DND-41 (cell line): ENCODE data around the gene PHF20.
"Not testable (repeated sequence)": the region's sequence is repeated elsewhere in the genome, so short reads cannot be mapped to it uniquely, and the experiment has no call there.

Experiments
- ATAC-seq: fragments of 200-7000 bp; cut with Tn5 transposase; 3 replicates; pipeline ENCODE4 v1.9.1; 2021; ENCODE audit warnings: low read depth; ENCODE audit not compliant: insufficient read depth
- DNase-seq: peaks from one replicate; pipeline ENCODE4 v3.0.0-alpha.2; 2020
- H2AFZ ChIP-seq: 2 replicates; pipeline ENCODE4 v1.6.0; 2012; ENCODE audit warnings: low read depth, low read length
- H3K27ac ChIP-seq: 2 replicates; pipeline ENCODE4 v1.5.1; 2012; ENCODE audit warnings: low read length, inconsistent platforms
- H3K27me3 ChIP-seq: fragments of 200-600 bp; sonication (generic); 2 replicates; pipeline ENCODE4 v1.6.0; 2012; ENCODE audit warnings: low read length, mild to moderate bottlenecking, inconsistent platforms; ENCODE audit not compliant: insufficient read depth, poor library complexity
- H3K36me3 ChIP-seq: 2 replicates; pipeline ENCODE4 v1.5.1; 2012; ENCODE audit warnings: low read length, inconsistent platforms; ENCODE audit not compliant: insufficient read depth
- H3K4me1 ChIP-seq: 2 replicates; pipeline ENCODE4 v1.5.1; 2012; ENCODE audit warnings: mild to moderate bottlenecking, low read length; ENCODE audit not compliant: insufficient read depth
- H3K4me2 ChIP-seq: 2 replicates; pipeline ENCODE4 v1.6.0; 2012; ENCODE audit warnings: mild to moderate bottlenecking, moderate library complexity, low read length, inconsistent platforms; ENCODE audit not compliant: insufficient read depth
- H3K4me3 ChIP-seq, 2 experiments: fragments of 200-600 bp in 1 of 2; shearing (Covaris generic) in 1 of 2; 2 replicates each; pipeline ENCODE4 v1.5.1; 2012 to 2016; ENCODE audit warnings: inconsistent platforms in 2 of 2, low read length in 2 of 2, mild to moderate bottlenecking in 2 of 2, low read depth in 1 of 2, moderate library complexity in 1 of 2
- H3K79me2 ChIP-seq: 2 replicates; pipeline ENCODE4 v1.6.0; 2012; ENCODE audit warnings: low read length, inconsistent platforms; ENCODE audit not compliant: insufficient read depth
- H3K9ac ChIP-seq: 2 replicates; pipeline ENCODE4 v1.6.0; 2012; ENCODE audit warnings: low read depth, mild to moderate bottlenecking, inconsistent platforms, low read length, moderate library complexity
- H3K9me3 ChIP-seq: 2 replicates; pipeline ENCODE4 v1.5.1; 2012; ENCODE audit warnings: low read length, moderate library complexity, mild to moderate bottlenecking, inconsistent platforms; ENCODE audit not compliant: insufficient read depth, severe bottlenecking
- H4K20me1 ChIP-seq: 2 replicates; pipeline ENCODE4 v1.6.0; 2012; ENCODE audit warnings: low read length; ENCODE audit not compliant: insufficient read depth
- EZH2 ChIP-seq: IDR thresholded peaks from 3 replicates; pipeline ENCODE4 v1.6.1; 2012; ENCODE audit warnings: borderline replicate concordance, low read depth, mild to moderate bottlenecking, moderate library complexity, low read length, inconsistent platforms; ENCODE audit not compliant: severe bottlenecking
- TF ChIP-seq, protein P1 (sequence below): IDR thresholded peaks from 2 replicates; pipeline ENCODE4 v1.5.1; 2012; ENCODE audit warnings: borderline replicate concordance, low read length, moderate library complexity, mild to moderate bottlenecking; ENCODE audit not compliant: poor library complexity, severe bottlenecking; ENCODE audit errors: extremely low read depth

Gene PHF20

DNA sequence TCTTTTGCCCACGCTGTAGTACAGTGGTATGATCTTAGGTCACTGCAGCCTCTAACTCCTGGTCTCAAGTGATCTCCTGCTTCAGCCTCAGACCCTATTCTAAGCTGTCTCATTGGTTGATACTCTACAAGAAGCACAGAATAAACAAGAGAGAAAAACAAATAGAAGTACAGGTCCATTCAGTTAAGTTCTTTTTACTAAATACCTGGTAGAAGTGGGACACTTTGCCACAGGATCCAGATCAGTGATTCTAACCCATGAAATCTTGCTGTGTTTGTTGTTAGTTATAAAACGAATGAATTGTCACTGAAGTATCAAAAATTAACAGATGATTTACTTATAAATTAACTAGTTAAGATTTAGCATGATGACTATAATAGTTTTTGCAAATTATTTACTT, 105.8 kb downstream of the PHF20 start:
- Histone ChIP-seq H3K4me1 (no peaks in the 10 kb centered on the region), H4K20me1 (peaks cover 2% of the 10 kb centered on the region; the same call in 1 of the 2 replicates), H3K9me3 (no peaks in the 10 kb centered on the region), H3K4me2 (no peak overlapping the region), H2AFZ (no peak overlapping the region), H3K36me3 (peaks cover 43% of the 10 kb centered on the region; the same call in 1 of the 2 replicates), H3K27me3 (no peaks in the 10 kb centered on the region), H3K9ac (no peak overlapping the region), H3K27ac (no peak overlapping the region), H3K79me2 (peaks cover 4% of the 10 kb centered on the region; the same call in 1 of the 2 replicates), H3K4me3 (no peak overlapping the region)
- no peak for ATAC-seq
- DNase-seq = no peak
- TF ChIP-seq, protein P1, sequence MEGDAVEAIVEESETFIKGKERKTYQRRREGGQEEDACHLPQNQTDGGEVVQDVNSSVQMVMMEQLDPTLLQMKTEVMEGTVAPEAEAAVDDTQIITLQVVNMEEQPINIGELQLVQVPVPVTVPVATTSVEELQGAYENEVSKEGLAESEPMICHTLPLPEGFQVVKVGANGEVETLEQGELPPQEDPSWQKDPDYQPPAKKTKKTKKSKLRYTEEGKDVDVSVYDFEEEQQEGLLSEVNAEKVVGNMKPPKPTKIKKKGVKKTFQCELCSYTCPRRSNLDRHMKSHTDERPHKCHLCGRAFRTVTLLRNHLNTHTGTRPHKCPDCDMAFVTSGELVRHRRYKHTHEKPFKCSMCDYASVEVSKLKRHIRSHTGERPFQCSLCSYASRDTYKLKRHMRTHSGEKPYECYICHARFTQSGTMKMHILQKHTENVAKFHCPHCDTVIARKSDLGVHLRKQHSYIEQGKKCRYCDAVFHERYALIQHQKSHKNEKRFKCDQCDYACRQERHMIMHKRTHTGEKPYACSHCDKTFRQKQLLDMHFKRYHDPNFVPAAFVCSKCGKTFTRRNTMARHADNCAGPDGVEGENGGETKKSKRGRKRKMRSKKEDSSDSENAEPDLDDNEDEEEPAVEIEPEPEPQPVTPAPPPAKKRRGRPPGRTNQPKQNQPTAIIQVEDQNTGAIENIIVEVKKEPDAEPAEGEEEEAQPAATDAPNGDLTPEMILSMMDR = no peak
- TF ChIP-seq EZH2 = no peak

DNA sequence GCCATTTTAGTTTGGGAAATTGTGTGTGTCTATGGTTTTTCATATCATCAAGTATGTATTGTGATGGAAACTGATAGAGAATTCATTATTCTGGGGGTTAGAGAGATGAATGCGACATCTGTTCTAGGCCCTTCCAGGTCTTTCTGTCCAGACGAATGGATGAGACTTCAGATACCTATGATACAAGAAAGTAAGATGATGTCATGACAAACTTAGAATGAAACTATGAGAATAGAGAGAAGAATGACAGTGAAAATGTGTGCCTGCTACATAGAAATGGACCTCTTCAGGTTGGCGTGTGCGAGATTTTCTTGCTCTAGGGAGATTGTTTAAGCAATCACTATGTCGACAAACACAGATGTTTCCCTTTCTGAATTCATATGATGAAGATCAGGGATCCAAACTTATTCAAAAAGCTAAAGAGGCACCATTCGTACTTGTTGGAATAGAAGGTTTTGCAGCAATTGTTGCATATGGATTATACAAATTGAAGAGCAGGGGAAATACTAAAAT, 106.4 kb downstream of the PHF20 start:
- Histone ChIP-seq H3K9ac (no peak overlapping the region), H3K4me3 (no peak overlapping the region), H3K4me1 (no peaks in the 10 kb centered on the region), H4K20me1 (peaks cover 2% of the 10 kb centered on the region; the same call in 1 of the 2 replicates), H3K36me3 (peaks cover 39% of the 10 kb centered on the region; the same call in 1 of the 2 replicates), H3K4me2 (no peak overlapping the region), H3K9me3 (no peaks in the 10 kb centered on the region), H3K27ac (no peak overlapping the region), H3K27me3 (no peaks in the 10 kb centered on the region), H3K79me2 (peaks cover 4% of the 10 kb centered on the region; the same call in 1 of the 2 replicates), H2AFZ (no peak overlapping the region)
- ATAC-seq (no peak), DNase-seq (no peak)
- TF ChIP-seq, protein P1 = no peak

DNA sequence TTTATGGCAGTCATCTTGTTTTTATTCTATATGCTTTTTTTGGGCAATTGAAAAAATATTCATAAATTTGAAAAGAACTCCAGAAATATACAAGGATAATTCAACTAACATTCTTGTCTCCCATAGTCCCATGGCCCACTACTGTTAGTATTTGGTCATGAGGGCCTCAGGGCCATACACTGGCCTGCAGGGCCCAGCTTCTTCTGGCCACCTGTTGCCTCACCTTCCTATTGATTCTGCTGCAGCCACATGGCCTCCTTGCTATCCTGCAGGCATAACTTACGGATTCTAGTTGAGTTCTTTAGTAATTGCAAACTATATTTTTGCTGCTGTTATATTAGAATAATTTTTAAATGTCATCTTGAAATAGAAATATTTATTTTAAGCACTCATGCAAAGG, 109.9 kb downstream of the PHF20 start:
- DNase-seq = no peak
- ATAC-seq = no peak
- H2AFZ ChIP-seq = no peak overlapping the region
- no peak overlapping the region for H3K27ac ChIP-seq
- TF ChIP-seq EZH2 = no peak
- H3K36me3 ChIP-seq = peaks cover 35% of the 10 kb centered on the region
- H3K4me2 ChIP-seq = no peak overlapping the region
- no peaks in the 10 kb centered on the region for H3K9me3 ChIP-seq
- H4K20me1 ChIP-seq = peaks cover 5% of the 10 kb centered on the region; the same call in 1 of the 2 replicates
- H3K79me2 ChIP-seq = peaks cover 6% of the 10 kb centered on the region; the same call in 1 of the 2 replicates
- H3K4me3 ChIP-seq = no peak overlapping the region
- H3K4me1 ChIP-seq = no peaks in the 10 kb centered on the region
- H3K27me3 ChIP-seq = no peaks in the 10 kb centered on the region
- no peak overlapping the region for H3K9ac ChIP-seq

DNA sequence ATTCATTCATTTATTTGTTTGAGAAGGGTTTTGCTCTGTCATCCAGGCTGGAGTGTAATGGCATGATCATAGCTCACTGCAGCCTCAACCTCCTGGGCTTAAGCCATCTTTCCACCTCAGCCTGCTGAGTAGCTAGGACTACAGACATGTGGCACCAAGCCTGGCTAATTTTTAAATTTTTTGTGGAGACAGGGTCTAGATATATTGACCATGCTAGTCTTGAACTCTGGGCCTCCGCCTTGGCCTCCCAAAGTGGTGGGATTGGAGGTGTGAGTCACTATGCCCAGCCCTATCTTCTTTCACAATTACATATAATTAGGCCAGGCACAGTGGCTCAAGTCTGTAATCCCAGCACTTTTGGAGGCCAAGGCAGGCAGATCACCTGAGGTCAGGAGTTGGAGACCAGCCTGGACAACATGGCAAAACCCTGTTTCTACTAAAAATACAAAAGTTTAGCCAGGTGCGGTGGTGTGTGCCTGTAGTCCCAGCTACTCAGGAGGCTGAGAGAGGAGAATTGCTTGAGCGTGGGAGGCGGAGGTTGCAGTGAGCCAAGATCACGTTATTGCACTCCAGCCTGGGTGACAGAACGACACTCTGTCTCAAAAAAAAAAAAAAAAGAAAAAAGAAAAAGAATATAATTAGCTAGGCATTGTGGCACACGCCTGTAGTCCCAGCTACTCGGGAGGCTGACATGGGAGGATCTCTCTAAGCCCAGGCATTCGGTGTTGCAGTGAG, 110.8 kb downstream of the PHF20 start:
- not testable (repeated sequence) for ATAC-seq, H3K4me3 ChIP-seq, H2AFZ ChIP-seq, H3K27ac ChIP-seq, H3K9me3 ChIP-seq, DNase-seq, H3K4me1 ChIP-seq, H3K9ac ChIP-seq, H3K27me3 ChIP-seq, H3K4me2 ChIP-seq
- H3K79me2 ChIP-seq = peaks cover 12% of the 10 kb centered on the region; the same call in 1 of the 2 replicates
- H4K20me1 ChIP-seq = peaks cover 11% of the 10 kb centered on the region; the same call in 1 of the 2 replicates
- peaks cover 40% of the 10 kb centered on the region for H3K36me3 ChIP-seq
